ENCODE measurements around the gene SNED1.

The SNED1 gene

DNA sequence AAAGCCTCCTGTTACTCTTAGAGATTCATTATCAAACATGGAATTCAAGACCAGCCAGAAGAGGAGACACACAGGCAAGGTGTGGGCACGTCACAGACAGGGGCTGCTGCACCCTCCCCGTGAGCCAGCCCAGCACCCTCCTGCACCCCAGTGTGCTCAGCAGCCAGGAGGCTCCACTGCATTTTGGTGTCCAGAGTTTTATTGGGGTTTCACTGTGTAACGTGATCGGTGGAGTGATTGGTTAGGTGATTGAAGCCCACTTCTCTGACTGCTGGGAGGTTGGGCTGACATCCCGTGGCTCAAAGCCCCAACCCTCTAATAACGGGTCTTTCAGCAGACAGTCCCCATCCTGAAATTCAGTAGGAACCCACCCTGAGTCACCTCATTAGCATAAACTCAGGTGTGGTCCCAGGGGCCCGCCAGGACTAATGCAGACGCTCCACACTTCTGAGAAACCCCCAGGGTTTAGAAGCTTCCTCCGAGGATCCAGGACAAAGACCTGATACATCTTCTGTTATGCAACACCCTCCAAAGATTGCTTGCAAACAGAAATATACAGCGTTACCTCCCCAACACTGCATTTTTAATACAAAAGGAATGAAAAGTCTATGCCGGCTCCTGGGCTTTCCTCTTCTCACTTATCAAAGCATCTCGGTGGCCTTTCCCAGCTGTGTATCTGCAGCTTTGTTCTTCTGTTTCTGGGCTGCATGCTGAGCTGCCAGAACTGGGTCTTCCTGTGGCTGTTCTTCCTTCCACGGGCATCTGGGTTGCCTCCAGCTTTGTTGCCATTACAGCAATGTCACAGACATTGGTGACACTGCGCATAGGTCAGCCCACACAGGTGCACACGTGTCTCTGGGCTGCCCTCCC is 43.7 kb upstream of the SNED1 start:
- no peaks in the 10 kb centered on the region for H3F3A ChIP-seq (ENCODE audit: low read depth)
- no peaks in the 10 kb centered on the region for H3K9me3 ChIP-seq (ENCODE audit: insufficient read depth, low read depth, low read length)
- H3K9ac ChIP-seq (ENCODE audit: low read depth, low read length, poor library complexity, severe bottlenecking), result no peak overlapping the region
- no peaks in the 10 kb centered on the region for H4K20me1 ChIP-seq (ENCODE audit: insufficient read depth, low read length, poor library complexity, severe bottlenecking)
- H2AFZ ChIP-seq (ENCODE audit: low read length), result no peak overlapping the region
- H3K4me3 ChIP-seq (ENCODE audit: low read length, poor library complexity, severe bottlenecking), result no peak overlapping the region
- H3K27me3 ChIP-seq (ENCODE audit: insufficient read depth, low read length, poor library complexity, severe bottlenecking), result no peaks in the 10 kb centered on the region
- TF ChIP-seq EZH2phosphoT487 (IDR thresholded peaks at IDR 0.05; ENCODE audit: borderline replicate concordance), result no peak
- TF ChIP-seq, protein P1, sequence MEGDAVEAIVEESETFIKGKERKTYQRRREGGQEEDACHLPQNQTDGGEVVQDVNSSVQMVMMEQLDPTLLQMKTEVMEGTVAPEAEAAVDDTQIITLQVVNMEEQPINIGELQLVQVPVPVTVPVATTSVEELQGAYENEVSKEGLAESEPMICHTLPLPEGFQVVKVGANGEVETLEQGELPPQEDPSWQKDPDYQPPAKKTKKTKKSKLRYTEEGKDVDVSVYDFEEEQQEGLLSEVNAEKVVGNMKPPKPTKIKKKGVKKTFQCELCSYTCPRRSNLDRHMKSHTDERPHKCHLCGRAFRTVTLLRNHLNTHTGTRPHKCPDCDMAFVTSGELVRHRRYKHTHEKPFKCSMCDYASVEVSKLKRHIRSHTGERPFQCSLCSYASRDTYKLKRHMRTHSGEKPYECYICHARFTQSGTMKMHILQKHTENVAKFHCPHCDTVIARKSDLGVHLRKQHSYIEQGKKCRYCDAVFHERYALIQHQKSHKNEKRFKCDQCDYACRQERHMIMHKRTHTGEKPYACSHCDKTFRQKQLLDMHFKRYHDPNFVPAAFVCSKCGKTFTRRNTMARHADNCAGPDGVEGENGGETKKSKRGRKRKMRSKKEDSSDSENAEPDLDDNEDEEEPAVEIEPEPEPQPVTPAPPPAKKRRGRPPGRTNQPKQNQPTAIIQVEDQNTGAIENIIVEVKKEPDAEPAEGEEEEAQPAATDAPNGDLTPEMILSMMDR (conservative IDR thresholded peaks at IDR 0.05; ENCODE audit: low read length), result no peak
- no peak overlapping the region for H3K4me2 ChIP-seq (ENCODE audit: low read depth, low read length, poor library complexity, severe bottlenecking)
- H3K4me1 ChIP-seq (ENCODE audit: insufficient read depth, low read length, poor library complexity, severe bottlenecking), result no peaks in the 10 kb centered on the region
- H3K36me3 ChIP-seq (ENCODE audit: insufficient read depth, low read length), result no peaks in the 10 kb centered on the region
- no peaks in the 10 kb centered on the region for H3K9me2 ChIP-seq (replicated peaks; ENCODE audit: low read depth, low read length)
- no peaks in the 10 kb centered on the region for H3K79me2 ChIP-seq (ENCODE audit: insufficient read depth, low read length)

DNA sequence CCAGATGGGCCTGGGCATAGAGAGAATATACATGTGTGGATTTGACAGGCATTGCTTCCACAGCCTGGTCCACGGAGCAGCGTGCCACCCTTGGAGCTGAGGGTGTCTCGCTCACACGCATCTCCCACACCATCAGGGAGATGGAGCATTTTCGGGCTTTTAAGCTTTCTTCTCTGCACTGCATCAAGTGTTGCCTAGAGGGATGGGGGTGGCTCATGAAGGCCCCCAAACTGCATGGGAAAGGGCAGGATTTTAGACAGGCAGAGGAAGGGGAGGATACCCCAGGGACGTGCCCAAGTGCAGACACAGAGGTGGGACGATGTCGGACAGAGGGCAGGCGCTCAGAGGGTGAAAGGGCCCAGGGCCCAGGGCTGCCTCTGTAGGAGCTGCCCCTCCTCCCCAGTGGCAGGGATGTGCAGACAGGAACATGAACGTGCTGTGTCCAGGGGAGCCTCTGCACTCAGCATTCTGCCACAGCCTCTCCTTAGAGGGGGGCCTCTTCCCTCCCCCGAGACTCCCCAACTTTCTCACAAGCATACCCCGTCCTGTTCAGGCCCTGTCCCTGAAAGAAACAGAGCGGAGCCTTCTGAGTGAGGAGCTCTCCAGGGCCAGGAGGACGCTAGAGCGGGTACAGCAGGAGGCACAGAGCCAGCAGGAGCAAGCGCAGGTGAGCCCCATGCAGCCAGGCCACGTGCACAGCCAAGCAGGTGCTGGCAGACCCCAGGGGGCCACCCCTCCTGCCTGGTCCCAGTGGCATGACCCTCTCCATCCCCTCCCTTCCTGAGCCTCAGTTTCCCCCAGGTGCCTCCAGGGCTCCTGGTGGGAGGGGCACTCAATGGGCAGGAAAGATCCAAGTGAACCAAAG is 42.9 kb upstream of the SNED1 start:
- Histone ChIP-seq H4K20me1 (ENCODE audit: insufficient read depth, low read length, poor library complexity, severe bottlenecking) (no peaks in the 10 kb centered on the region), H3K4me3 (ENCODE audit: low read length, poor library complexity, severe bottlenecking) (no peak overlapping the region), H3K9ac (ENCODE audit: low read depth, low read length, poor library complexity, severe bottlenecking) (no peak overlapping the region), H3K9me2 (replicated peaks; ENCODE audit: low read depth, low read length) (no peaks in the 10 kb centered on the region), H3K27me3 (ENCODE audit: insufficient read depth, low read length, poor library complexity, severe bottlenecking) (no peaks in the 10 kb centered on the region), H3K36me3 (ENCODE audit: insufficient read depth, low read length) (no peaks in the 10 kb centered on the region), H3F3A (ENCODE audit: low read depth) (no peaks in the 10 kb centered on the region), H3K4me1 (ENCODE audit: insufficient read depth, low read length, poor library complexity, severe bottlenecking) (no peaks in the 10 kb centered on the region), H3K79me2 (ENCODE audit: insufficient read depth, low read length) (no peaks in the 10 kb centered on the region), H2AFZ (ENCODE audit: low read length) (no peak overlapping the region), H3K9me3 (ENCODE audit: insufficient read depth, low read depth, low read length) (no peaks in the 10 kb centered on the region), H3K4me2 (ENCODE audit: low read depth, low read length, poor library complexity, severe bottlenecking) (no peak overlapping the region)
- TF ChIP-seq, protein P1 (conservative IDR thresholded peaks at IDR 0.05; ENCODE audit: low read length), result no peak

DNA sequence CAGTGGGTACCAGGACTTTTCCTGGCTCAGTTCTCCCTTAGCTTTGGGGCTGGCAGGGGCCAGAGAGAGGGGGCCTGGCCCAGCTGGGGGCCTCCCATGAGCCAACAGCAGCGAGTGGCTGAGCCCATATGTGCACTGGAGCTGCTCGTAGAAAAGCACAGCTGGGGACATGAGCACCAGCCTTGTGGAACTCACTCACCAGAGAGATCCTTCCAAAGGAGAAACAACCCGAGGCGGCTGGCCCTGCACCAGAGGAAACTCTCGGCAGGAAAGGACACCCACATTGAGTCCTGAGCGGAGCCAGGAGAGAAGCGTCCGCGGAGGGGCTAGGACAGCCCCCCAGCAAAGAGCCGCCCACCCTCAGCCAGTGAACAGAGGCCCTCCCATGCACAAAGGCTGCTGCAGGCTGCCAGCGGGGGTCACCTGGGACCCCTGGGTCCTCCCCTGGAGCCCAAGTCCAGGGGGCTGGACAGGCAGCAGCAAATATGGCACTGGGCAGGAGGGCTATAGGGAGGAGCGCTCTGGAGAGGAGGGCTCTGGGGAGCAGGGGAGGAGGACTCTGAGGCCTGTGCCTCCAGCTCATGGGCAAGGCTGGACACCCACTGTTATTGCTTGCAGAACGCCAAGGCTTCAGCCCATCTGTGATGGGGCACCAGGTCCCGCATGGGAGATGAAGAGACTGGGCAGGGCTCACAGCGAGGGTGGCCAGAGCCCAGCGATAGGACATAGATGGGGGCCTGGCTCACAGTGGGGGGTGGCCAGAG is 42.1 kb upstream of the SNED1 start:
- Histone ChIP-seq H3K27me3 (ENCODE audit: insufficient read depth, low read length, poor library complexity, severe bottlenecking) (no peaks in the 10 kb centered on the region), H2AFZ (ENCODE audit: low read length) (no peak overlapping the region), H3K9me2 (replicated peaks; ENCODE audit: low read depth, low read length) (no peaks in the 10 kb centered on the region), H3K4me3 (ENCODE audit: low read length, poor library complexity, severe bottlenecking) (no peak overlapping the region), H3K9ac (ENCODE audit: low read depth, low read length, poor library complexity, severe bottlenecking) (no peak overlapping the region), H3F3A (ENCODE audit: low read depth) (no peaks in the 10 kb centered on the region), H3K4me2 (ENCODE audit: low read depth, low read length, poor library complexity, severe bottlenecking) (no peak overlapping the region), H3K4me1 (ENCODE audit: insufficient read depth, low read length, poor library complexity, severe bottlenecking) (no peaks in the 10 kb centered on the region), H3K36me3 (ENCODE audit: insufficient read depth, low read length) (no peaks in the 10 kb centered on the region), H4K20me1 (ENCODE audit: insufficient read depth, low read length, poor library complexity, severe bottlenecking) (no peaks in the 10 kb centered on the region), H3K9me3 (ENCODE audit: insufficient read depth, low read depth, low read length) (no peaks in the 10 kb centered on the region), H3K79me2 (ENCODE audit: insufficient read depth, low read length) (no peaks in the 10 kb centered on the region)
- TF ChIP-seq EZH2phosphoT487 (IDR thresholded peaks at IDR 0.05; ENCODE audit: borderline replicate concordance), result no peak

Data from Loucy (cell line).